Neural cell (in vitro differentiated cells): ENCODE measurements around the gene IFTAP. TPM values are rescaled to one million over a fixed set of nuclear protein-coding genes. Genes with fewer than 3 reads are reported as not detected.

Experiments used
- H2AFZ ChIP-seq: fragments of 200-600, 300-800 bp; sonication (generic), shearing (Covaris generic); 2 replicates; pipeline ENCODE4 v1.6.0; 2014; ENCODE audit warnings: low read depth, mild to moderate bottlenecking, antibody characterized with exemption, low read length, moderate library complexity
- H3F3A ChIP-seq: fragments of 200-600 bp; shearing (Covaris generic); 2 replicates; pipeline ENCODE4 v1.6.1; 2016; ENCODE audit warnings: mild to moderate bottlenecking, moderate library complexity, mixed read lengths, antibody characterized with exemption, low read length; ENCODE audit not compliant: insufficient read depth, poor library complexity, severe bottlenecking
- H3K27ac ChIP-seq: fragments of 200-600, 300-800 bp; sonication (generic), shearing (Covaris generic); 2 replicates; pipeline ENCODE4 v1.5.1; 2014; ENCODE audit warnings: mild to moderate bottlenecking, low read length, moderate library complexity
- H3K27me3 ChIP-seq: fragments of 300-800, 200-600 bp; sonication (generic), shearing (Covaris generic); 2 replicates; pipeline ENCODE4 v1.6.0; 2014; ENCODE audit warnings: mild to moderate bottlenecking, low read depth, low read length, moderate library complexity; ENCODE audit not compliant: insufficient read depth
- H3K36me3 ChIP-seq: fragments of 300-800, 200-600 bp; sonication (generic), shearing (Covaris generic); 2 replicates; pipeline ENCODE4 v1.5.1; 2014; ENCODE audit warnings: mild to moderate bottlenecking, antibody characterized with exemption, low read length, moderate library complexity; ENCODE audit not compliant: insufficient read depth
- H3K4me2 ChIP-seq: fragments of 300-800, 200-600 bp; sonication (generic), shearing (Covaris generic); 2 replicates; pipeline ENCODE4 v1.6.0; 2014; ENCODE audit warnings: mild to moderate bottlenecking, low read length
- H3K4me3 ChIP-seq: fragments of 300-800, 200-600 bp; sonication (generic), shearing (Covaris generic); 2 replicates; pipeline ENCODE4 v1.5.1; 2014; ENCODE audit warnings: mild to moderate bottlenecking, low read length, moderate library complexity
- H3K79me2 ChIP-seq: fragments of 200-600 bp; shearing (Covaris generic); replicated peaks from 2 replicates; pipeline ENCODE4 v1.6.0; 2014; ENCODE audit warnings: mild to moderate bottlenecking, low read length, moderate library complexity; ENCODE audit not compliant: insufficient read depth
- H3K9ac ChIP-seq: fragments of 300-800, 200-600 bp; sonication (generic), shearing (Covaris generic); 2 replicates; pipeline ENCODE4 v1.6.1; 2016; ENCODE audit warnings: mild to moderate bottlenecking, low read length, mixed read lengths
- H3K9me2 ChIP-seq: fragments of 200-600 bp; shearing (Covaris generic); 2 replicates; pipeline ENCODE4 v1.6.1; 2016; ENCODE audit warnings: mild to moderate bottlenecking, low read length, mixed read lengths; ENCODE audit not compliant: insufficient read depth
- H3K9me3 ChIP-seq: fragments of 200-600, 300-800 bp; sonication (generic), shearing (Covaris generic); 2 replicates; pipeline ENCODE4 v1.6.1; 2016; ENCODE audit warnings: mild to moderate bottlenecking, mixed run types, low read length, moderate library complexity, mixed read lengths
- H4K20me1 ChIP-seq: fragments of 200-600 bp; shearing (Covaris generic); 2 replicates; pipeline ENCODE4 v1.6.1; 2016; ENCODE audit warnings: mild to moderate bottlenecking, mixed run types; ENCODE audit not compliant: insufficient read depth
- EP300 ChIP-seq: fragments of 450-650 bp; conservative IDR thresholded peaks from 2 replicates; pipeline ENCODE4 v1.6.1; 2014; ENCODE audit warnings: antibody characterized with exemption, mild to moderate bottlenecking, moderate library complexity; ENCODE audit not compliant: poor library complexity, severe bottlenecking
- EZH2 ChIP-seq: fragments of 200-600, 300-800 bp; shearing (Covaris generic), sonication (generic); IDR thresholded peaks from 2 replicates; pipeline ENCODE4 v1.6.1; 2014; ENCODE audit warnings: antibody characterized with exemption, low read length, borderline replicate concordance, mild to moderate bottlenecking; ENCODE audit not compliant: insufficient read depth, poor library complexity, severe bottlenecking
- MXI1 ChIP-seq: fragments of 450-650 bp; conservative IDR thresholded peaks from 2 replicates; pipeline ENCODE4 v1.6.1; 2014; ENCODE audit warnings: antibody characterized with exemption, mild to moderate bottlenecking; ENCODE audit not compliant: poor library complexity, severe bottlenecking
- POLR2AphosphoS5 ChIP-seq: IDR thresholded peaks from 2 replicates; pipeline ENCODE4 v1.6.1; 2012
- RAD21 ChIP-seq: fragments of 450-650 bp; conservative IDR thresholded peaks from 2 replicates; pipeline ENCODE4 v1.6.1; 2014; ENCODE audit warnings: antibody characterized with exemption, mild to moderate bottlenecking, moderate library complexity
- SMC3 ChIP-seq: fragments of 450-650 bp; conservative IDR thresholded peaks from 2 replicates; pipeline ENCODE4 v1.6.1; 2014; ENCODE audit warnings: antibody characterized with exemption, mild to moderate bottlenecking, moderate library complexity; ENCODE audit not compliant: poor library complexity
- TAF1 ChIP-seq: IDR thresholded peaks from 2 replicates; pipeline ENCODE4 v1.6.1; 2012; ENCODE audit warnings: low read depth
- polyA plus RNA-seq: library from polyadenylated mRNA; depleted of rRNA; stranded (reverse); fragments of >200 nt; gene quantifications from 2 replicates; pipeline ENCODE4 v1.2.3, GENCODE V29; 2014
- TF ChIP-seq, protein P1 (sequence below): fragments of 450-650 bp; IDR thresholded peaks from 2 replicates; pipeline ENCODE4 v1.5.1; 2014; ENCODE audit warnings: antibody characterized with exemption, mild to moderate bottlenecking, moderate library complexity; ENCODE audit not compliant: poor library complexity, severe bottlenecking
- TF ChIP-seq, protein P2 (sequence below): IDR thresholded peaks from 2 replicates; pipeline ENCODE4 v1.6.1; 2012; ENCODE audit warnings: borderline replicate concordance

Gene IFTAP
- polyA plus RNA-seq, 1 donor from 2014 or later: 71.9 TPM

DNA sequence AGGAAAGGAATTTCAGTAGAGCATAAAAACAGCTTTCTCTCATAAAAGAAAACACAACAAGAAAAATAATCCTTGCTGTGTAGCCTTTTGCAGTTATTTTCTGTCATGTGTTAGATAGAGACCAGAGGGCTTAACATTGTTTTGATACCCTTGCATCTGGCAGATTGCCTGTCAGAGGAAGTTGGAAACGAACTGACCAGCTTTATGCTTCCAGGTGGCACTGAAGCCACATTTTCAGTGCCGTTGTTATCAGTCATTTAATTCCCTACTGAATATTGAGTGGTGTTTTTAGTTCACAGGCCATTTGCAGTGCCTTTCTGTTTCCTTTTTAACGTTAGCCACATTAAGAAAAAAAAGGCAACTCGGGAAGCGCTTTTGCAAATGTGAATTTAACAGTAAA is 25.2 kb downstream of the IFTAP start:
- H2AFZ ChIP-seq: no peak overlapping the region
- no peaks in the 10 kb centered on the region for H3F3A ChIP-seq
- H3K36me3 ChIP-seq: no peaks in the 10 kb centered on the region
- TF ChIP-seq SMC3 (no peak), RAD21 (no peak), EP300 (no peak), POLR2AphosphoS5 (no peak), TAF1 (no peak), MXI1 (no peak), EZH2 (no peak)
- TF ChIP-seq, protein P1, sequence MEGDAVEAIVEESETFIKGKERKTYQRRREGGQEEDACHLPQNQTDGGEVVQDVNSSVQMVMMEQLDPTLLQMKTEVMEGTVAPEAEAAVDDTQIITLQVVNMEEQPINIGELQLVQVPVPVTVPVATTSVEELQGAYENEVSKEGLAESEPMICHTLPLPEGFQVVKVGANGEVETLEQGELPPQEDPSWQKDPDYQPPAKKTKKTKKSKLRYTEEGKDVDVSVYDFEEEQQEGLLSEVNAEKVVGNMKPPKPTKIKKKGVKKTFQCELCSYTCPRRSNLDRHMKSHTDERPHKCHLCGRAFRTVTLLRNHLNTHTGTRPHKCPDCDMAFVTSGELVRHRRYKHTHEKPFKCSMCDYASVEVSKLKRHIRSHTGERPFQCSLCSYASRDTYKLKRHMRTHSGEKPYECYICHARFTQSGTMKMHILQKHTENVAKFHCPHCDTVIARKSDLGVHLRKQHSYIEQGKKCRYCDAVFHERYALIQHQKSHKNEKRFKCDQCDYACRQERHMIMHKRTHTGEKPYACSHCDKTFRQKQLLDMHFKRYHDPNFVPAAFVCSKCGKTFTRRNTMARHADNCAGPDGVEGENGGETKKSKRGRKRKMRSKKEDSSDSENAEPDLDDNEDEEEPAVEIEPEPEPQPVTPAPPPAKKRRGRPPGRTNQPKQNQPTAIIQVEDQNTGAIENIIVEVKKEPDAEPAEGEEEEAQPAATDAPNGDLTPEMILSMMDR: no peak
- TF ChIP-seq, protein P2, sequence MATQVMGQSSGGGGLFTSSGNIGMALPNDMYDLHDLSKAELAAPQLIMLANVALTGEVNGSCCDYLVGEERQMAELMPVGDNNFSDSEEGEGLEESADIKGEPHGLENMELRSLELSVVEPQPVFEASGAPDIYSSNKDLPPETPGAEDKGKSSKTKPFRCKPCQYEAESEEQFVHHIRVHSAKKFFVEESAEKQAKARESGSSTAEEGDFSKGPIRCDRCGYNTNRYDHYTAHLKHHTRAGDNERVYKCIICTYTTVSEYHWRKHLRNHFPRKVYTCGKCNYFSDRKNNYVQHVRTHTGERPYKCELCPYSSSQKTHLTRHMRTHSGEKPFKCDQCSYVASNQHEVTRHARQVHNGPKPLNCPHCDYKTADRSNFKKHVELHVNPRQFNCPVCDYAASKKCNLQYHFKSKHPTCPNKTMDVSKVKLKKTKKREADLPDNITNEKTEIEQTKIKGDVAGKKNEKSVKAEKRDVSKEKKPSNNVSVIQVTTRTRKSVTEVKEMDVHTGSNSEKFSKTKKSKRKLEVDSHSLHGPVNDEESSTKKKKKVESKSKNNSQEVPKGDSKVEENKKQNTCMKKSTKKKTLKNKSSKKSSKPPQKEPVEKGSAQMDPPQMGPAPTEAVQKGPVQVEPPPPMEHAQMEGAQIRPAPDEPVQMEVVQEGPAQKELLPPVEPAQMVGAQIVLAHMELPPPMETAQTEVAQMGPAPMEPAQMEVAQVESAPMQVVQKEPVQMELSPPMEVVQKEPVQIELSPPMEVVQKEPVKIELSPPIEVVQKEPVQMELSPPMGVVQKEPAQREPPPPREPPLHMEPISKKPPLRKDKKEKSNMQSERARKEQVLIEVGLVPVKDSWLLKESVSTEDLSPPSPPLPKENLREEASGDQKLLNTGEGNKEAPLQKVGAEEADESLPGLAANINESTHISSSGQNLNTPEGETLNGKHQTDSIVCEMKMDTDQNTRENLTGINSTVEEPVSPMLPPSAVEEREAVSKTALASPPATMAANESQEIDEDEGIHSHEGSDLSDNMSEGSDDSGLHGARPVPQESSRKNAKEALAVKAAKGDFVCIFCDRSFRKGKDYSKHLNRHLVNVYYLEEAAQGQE: no peak
- no peak overlapping the region for H3K4me3 ChIP-seq
- no peak overlapping the region for H3K9ac ChIP-seq
- no peaks in the 10 kb centered on the region for H3K79me2 ChIP-seq
- H3K9me2 ChIP-seq: no peaks in the 10 kb centered on the region
- H4K20me1 ChIP-seq: no peaks in the 10 kb centered on the region
- H3K4me2 ChIP-seq: no peak overlapping the region
- H3K27me3 ChIP-seq: no peaks in the 10 kb centered on the region
- no peak overlapping the region for H3K27ac ChIP-seq
- no peaks in the 10 kb centered on the region for H3K9me3 ChIP-seq

DNA sequence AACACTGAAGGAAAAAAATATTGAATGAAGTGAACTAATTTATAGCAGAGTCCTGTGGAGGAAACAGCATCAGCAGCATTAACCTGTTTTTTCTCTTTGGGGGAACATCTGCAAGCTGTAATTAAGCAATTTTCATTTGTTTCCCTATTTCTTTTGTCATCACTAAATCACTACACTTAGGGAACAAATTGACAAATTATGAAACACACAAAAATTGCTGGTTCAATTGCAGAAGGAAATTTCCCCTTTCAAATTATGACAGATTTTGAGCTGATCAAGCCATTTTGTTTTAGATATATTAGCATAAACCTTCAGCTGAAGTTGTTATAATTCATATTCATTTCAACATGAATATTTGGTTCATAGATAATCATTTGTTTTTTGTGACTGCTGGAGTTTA is 25.9 kb downstream of the IFTAP start:
- no peak overlapping the region for H3K4me2 ChIP-seq
- H3K36me3 ChIP-seq: no peaks in the 10 kb centered on the region
- H3K79me2 ChIP-seq: no peaks in the 10 kb centered on the region
- no peak overlapping the region for H3K9ac ChIP-seq
- no peak overlapping the region for H3K4me3 ChIP-seq
- no peaks in the 10 kb centered on the region for H3K27me3 ChIP-seq
- no peaks in the 10 kb centered on the region for H3K9me3 ChIP-seq
- no peak overlapping the region for H2AFZ ChIP-seq
- H3K27ac ChIP-seq: no peak overlapping the region
- H3K9me2 ChIP-seq: no peaks in the 10 kb centered on the region
- TF ChIP-seq MXI1 (no peak), EP300 (no peak), POLR2AphosphoS5 (no peak), TAF1 (no peak), EZH2 (no peak), SMC3 (no peak), RAD21 (no peak)
- TF ChIP-seq, protein P2: no peak
- TF ChIP-seq, protein P1: no peak
- no peaks in the 10 kb centered on the region for H3F3A ChIP-seq
- H4K20me1 ChIP-seq: no peaks in the 10 kb centered on the region
